Activated gamma-delta T cell treated with anti-CD3 and anti-CD28 coated beads, Interleukin-2, amount 50 U/mL, for 16 hours (primary cell): ENCODE measurements around the gene ELP5.

Experiments
- DNase-seq: peaks from one replicate; pipeline ENCODE4 v3.0.0-alpha.2; 2020; ENCODE audit warnings: low read depth

The ELP5 gene, protein sequence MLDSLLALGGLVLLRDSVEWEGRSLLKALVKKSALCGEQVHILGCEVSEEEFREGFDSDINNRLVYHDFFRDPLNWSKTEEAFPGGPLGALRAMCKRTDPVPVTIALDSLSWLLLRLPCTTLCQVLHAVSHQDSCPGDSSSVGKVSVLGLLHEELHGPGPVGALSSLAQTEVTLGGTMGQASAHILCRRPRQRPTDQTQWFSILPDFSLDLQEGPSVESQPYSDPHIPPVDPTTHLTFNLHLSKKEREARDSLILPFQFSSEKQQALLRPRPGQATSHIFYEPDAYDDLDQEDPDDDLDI

DNA sequence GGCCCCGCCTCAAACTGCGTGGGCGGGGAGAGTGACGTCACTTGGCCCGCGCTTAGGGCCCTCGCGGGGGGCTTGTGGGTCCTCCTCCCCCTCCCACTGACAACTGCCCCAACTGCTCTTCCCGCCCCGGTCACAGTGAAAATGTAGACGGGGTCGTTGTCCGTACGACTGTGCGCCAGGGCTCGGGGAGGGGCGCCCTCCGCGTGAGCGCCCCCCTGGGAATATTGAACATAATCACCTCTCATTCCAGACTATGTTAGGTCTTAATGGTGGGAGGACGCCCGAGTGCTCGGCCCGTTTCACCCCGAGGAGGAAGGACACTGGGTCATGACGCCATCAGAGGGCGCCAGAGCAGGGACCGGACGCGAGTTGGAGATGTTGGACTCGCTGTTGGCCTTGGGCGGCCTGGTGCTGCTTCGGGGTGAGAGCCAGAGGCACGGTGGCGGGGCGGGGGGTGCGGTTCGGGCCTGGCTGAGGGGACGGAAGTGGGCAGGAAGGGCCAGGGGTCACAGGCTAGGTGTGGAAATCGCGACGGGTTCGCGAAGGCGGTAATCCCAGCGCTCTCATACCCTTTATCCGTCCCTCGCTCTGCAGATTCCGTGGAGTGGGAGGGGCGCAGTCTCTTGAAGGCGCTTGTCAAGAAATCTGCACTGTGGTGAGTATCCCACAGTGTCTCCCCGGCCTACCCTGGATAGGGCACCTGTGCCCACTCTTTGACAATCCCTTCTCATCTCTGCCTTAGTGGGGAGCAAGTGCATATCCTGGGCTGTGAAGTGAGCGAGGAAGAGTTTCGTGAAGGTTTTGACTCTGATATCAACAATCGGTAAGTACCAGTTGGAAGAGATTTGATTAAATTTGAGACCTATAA, at the start of gene ELP5:
ELP5 (plus strand) TSS at position 40 of the 868 bp plus-strand sequence; CDS start at position 376, 336 bp downstream.
- DNase-seq = peak; percentile 79

DNA sequence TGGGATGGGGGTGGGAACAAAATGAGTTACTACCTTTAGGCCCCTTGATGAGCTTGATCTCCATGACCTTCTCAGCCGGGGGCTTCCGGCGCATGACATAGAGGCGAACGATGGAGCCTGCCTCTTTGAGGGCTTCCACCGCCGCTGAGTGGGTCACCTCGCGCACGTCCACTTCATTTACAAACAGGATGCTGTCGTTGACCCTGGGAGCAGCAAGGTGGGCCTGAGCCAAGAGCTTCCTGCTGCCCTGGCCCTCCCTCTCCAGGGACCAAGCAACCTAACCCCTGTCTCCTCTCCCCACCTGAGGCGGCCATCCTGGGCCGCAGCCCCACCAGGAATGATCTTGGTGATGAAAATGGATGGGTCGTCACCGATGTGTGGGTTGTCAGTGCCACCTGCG, 48.6 kb upstream of the ELP5 start:
- no peak for DNase-seq

DNA sequence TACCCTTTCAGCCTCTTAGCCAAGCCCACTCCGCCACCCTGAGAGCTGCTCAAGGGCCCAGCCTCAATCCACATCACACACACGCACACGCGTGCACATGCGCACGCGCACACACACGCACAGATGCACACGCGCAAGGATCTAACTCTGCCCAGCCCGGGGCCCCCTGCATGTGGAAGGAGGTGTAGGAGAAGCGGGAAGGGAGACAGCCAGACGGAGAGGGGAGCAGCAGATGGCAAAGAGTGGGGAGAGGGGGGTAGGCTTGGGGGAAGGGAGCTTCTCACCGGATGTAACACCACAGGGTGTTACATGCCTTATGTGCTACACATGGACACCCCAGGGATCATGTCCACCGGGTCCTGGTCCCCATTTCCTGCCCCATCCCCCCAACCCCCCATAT, 47.7 kb upstream of the ELP5 start:
- no peak for DNase-seq

DNA sequence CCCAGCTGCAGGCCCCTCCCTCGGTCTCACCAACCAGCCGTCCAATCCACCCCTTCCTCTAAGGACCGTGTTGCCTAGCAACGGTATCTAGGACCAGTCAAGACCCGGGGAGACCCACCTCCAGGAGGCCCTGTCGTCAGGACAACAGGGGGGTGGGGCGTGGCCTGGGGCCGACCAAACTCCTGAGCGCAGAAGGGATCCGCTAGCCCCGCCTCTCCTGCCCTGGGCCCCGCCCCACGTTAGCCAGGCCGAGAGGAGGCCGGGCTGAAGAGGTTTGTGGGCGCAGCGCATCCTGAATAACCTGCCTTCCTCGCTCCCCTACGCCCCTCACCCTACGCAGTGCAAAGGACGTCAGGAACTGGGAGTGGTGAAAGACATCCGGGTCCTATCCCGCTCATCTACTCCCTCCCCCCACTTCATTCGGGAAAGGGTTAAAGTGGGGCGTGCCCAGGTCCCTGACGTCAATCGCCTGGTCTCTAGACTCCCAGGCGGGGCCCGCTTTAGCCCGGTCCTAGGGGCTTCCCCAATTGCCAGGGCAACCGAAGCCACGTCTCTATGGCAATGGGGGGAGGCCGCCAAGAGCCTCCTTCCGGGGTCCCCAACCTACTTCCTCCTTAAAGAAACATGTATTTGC, 47.1 kb upstream of the ELP5 start:
- DNase-seq = peak; percentile 92

DNA sequence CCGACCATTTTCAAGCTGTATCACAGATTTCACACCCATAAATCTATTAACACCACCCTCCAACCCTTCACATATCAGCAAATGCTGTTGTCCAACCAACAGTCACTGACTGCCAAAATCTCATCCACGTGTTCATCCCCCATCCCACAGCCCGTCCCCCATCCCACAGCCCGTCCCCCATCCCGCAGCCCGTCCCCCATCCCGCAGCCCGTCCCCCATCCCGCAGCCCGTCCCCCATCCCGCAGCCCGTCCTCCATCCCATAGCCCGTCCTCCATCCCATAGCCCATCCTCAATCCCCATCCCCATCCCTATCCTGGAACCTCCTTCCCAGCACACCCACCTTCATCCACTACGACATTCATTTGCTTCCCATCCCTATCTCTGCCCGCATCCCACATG, 46.5 kb upstream of the ELP5 start:
- DNase-seq = no peak

DNA sequence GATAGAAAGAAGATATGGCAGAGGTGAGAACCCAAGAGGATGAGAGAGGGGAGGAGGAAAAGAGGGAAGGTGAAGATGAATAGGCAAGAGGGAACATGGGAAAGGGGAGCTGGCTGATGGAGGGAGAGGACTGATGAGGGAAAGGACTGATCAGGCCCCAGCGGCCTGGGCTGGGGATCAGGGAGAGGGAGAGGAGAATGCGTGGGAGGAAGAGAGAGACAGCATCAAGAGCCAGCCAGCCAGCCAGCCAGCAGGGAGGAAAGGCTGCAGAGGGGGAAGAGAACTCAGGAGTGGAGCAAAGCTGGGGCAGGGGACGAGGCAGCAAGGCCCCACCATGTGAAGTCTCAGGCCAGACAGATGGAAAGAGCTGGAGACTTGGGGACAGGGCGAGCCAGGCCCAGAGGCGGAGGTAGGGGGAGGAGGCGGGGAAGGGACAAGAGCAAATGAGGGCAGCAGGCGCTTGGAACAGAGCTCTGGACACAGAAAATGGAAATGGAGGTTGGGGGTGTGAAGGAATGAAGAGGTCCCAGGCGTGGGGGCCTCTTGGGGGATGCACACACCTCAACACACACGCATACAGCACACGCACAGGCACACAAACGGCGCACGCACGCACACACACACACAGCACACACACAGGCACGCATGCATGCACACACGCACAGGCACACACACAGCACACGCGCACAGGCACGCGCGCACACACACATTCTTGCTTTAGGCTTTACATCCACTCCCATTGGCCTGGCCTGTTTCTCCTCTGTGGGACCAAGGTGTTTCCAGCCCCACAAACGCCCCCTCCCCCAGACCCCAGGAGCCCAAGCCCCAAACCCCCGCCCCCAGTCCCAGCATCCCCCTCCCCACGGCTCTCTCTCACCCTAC, 44.7 kb upstream of the ELP5 start:
- DNase-seq = no peak

DNA sequence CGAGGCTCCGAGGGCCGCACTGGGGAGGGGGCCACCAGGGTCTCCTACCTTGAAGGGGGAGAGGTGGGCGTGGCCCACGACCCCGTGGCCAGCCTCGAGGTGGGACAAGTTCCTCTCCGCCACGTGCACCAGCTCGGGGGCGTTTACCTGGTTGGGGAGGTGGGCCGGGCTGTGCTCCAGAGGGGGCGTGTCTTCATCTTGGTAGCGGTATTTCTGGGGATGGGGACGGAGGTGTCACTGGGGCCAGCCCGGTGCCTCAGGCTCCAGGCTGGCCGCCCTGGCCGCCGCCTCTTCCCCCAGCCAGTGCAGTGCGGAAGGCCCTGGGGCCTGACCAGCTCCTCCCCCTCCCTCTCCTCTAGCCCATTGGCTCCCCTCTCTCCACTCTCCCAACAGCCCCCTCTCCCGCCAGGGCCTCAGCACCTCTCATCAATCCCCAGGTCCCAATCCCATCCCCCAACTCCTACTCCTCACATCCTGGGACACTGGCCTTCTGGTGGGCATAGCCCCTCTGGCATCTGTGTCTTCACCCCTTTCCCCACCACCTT, 43.9 kb upstream of the ELP5 start:
- DNase-seq = no peak

DNA sequence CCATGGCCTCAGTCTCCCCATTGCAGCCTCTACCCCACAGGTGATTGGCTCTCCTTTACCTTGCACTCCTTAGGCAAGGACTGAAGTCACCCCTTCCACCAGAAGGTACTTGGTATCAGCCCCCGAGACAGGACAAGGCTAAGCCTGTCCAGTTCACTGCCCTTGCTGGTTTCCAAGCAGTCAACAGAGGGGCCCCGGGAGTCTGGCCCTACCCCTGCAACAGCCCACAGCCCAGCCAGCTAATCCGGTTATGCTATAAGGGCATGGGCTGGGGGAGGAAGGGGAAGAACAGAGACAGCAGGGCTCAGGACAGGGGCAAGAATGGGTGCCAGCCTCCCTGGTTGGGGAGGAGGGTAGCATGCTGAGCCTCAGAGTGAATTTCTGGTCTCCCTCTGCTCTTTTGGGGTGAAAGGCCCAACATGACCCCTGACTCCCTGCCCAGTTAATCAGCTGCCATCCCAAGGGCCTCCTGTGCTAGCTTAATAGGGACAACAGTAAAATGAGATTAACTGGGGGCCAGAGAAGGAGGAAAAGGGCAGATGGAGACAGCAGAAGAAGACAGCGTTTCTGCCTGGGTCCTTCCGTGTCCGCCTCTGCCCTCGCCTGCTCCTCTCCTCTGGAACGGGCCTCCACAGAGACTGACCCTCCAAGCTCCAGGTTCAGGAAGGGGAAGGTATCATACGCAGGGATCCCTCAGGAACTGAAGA, 43.1 kb upstream of the ELP5 start:
- no peak for DNase-seq

DNA sequence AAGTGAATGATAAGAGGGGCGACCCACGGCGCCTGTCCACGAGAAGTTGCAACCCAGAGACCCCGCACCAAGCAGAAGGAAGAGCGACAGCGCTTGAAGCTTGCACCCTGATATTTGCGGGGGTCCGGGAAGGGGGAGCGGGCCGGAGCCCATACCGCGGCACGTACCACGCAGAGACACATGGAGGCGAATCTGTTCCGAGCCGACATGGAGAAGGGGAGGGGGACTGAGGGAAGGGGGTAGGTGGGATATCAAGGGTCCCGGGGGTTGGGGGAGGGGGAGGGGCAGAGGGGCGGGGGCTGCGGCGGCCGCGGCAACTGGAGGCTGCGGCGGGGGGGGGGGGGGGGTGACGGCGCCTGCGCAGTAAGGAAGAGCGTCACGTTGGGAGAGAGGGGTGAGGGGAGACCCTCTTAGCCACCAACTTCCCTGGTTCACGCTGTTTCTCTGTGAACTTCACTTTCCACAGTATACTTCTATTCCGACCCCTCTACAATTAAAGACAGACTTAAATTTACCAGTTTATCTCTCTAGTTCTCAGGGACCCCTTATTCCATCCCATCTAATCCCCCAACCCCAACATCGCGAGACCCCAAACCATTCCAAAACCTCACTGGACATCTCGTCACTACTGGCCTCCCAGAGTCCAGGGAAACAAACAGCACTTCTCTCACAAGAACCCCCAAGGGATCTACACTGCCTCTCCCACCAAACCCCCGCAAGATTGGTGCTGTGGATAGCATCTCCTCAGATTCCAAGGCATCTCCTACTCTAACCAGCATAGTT, 40.3 kb upstream of the ELP5 start:
- no peak for DNase-seq

DNA sequence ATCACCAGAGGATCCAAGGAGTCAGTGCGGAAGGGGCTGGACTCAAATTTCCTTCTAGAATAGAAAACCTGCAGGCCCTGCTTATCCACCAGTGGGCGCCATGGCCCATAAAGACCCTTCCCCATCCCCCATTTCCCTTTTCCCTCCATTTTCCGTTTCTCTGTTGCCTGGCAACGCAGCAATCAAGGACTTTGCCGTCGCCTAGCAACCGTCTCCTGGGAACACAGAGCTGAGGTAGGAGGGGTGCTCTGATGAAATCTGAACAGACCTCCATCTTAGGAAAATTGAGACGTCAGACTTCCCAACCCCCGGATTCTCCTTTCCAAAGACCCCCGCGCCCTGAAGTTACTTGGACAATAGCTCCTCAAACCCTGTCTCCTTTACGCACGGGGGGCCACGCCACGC, 38.1 kb upstream of the ELP5 start:
- DNase-seq = no peak

DNA sequence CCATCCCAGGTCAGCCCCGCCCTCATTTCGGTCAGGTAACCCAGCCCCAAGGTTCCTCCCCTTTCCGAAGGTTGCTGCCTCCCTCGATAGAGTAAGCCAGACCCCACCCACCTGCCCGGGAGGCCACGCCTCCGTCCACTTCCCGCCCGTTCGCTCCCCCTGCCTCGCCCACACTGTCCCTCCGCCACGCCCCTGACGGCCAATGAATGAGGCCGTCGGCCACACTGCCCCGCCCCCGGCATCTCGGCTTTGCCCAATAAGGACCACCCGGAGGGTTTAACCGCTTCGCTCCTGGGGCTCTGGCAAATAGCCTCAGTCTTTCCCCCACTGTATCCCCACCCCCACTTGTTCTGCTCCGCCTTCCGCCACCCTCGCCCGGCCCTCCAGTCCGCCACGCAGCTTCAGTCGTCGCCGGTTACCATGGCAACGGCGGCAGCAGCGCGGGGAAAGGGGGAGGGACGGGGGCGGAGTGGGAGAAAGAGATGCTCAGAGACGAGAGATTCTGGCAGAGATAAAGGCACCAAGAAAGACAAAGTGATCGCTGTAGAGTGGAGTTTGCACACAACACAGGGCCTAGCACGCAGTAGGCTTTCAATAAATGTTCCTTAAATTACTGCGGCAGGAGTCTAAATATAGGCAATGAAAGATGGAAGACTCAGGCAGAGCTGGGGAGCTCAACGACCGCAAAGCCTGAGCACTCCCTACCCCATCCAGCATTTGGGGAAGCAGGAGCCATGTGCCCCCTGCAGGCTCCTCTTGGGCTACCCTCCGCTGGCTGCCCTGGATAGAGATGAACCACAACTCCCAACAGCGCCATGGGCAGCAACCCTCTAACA, 37.5 kb upstream of the ELP5 start:
- DNase-seq = peak; percentile 99

DNA sequence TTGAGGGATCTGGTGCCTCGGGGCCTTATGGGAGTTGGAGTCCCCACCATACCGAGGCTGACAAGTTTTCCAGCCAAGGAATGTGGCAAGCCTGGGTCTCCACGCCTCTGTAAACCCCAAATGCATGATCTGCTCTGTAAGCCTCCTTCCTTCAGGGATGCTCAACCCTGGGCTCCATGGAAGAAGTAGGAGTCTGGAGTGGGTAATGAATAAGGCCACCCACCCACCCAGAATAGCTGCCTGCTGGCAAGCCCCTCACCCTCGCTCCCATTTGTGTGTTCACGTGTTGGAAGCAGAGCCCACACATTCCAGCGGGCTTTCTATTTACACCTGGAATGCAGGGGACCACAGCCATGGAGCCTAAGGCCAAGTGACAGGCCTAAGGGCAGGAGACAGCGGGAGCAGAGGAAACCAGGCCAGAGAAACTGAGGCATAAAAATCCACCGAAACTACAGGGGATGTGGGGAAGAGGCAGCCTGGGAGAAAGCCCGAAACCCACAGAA, 36.8 kb upstream of the ELP5 start:
- DNase-seq = no peak

DNA sequence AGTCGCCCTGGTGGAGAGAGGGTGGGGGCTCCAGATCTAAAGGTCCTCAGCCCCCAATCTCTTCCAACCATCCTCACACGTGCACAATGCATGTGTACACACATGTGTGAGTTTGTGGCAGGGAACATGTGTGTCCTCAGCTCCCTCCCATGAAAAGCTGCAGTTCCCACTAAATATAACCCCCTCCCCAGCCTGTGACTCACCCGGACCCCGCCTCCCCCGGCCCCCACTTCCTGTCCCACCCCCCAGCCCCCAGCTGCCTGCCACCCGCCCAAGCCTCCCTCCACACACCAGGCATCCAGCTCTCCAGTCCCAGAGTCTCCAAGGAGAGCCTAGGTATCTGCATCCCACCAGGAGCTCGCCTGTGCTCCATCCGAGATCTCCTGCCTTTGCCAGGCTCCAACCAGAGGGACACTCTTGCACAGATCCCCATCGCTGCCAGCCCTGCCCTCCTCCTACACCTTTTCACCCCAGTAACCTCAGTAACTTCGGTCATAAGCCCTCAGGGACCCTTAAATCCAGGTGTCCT, 36.3 kb upstream of the ELP5 start:
- no peak for DNase-seq

DNA sequence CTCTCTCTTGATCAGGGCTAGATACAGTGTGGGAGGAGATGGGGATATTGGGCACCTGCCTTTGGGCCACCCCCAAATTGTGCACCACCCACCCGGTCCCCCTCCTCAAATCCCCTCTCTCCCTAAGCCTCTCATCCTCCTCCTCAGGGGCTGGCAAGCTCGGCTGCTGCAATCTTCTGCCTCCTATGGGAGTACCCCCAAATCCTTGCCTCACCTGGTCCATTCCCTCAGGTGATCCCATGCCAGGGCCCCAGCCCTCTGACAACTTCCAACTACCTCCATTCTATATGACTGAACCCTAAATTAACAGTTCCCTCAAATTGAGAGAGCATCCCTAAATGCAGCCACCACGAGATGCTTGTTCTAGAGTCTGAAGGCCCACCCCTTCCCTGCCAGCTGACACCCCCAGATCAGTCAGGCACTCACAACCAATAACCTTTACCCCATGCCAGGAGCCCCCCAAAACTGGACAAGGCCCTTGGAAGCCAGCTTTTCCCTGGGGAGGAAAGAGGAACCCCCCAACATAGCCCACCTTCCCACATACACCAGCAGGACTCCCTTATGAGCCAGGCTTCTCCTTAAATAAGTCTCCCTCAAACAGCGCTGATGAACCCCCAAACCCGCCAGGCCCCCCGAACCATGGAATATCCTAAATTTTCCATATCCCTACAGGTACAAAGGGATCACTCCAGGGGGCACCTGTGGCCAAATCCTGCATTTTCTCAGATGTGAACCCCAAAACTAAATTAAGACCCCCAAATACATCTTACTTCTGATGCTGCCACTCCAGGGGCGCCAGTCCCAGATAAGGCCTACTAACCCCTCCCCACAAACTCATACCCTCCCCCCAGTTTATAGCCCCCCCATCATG, 35.5 kb upstream of the ELP5 start:
- no peak for DNase-seq

DNA sequence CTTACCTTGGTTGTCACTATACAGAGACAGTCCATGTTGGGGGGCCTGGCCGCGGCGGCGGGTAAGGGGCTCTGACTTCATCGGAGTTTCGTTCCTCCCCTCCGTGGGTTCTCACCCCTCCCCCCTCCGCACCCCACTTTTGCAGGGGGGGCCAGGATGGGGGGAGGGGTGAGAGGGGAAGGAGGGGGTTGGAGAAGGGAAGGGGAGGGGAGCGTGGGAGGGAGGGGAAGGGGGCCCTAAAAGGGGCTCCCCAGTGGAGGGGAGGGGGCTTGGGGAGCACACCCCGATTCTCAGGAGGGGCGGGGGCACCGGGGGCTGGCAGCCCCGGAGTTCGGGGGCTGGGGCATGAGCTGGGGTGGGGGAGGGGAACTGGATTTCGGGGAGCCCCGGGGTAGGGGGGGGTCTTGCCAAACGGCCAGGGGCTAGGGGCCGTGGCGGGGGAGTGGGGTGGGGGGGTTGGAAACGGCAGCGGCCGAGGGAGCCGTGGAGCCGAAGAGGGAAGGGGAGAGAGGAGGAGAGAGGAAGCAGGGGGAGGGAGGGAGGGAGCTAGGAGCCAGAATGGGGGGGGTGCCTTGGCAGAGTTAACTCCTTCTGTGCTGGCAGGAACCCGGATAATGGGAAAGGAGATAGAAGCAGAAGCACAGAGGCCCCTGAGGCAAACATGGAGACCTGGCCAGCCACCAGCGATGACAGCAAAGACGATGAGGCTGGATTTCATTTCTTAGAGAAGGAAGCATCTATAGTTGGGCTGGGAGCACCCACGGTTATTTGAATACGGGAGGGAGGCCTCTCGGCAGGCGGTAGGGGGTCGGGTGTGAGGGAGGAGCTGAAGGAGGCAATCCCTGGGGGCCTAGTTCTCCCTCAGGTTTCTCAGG, 34.7 kb upstream of the ELP5 start:
- no peak for DNase-seq

DNA sequence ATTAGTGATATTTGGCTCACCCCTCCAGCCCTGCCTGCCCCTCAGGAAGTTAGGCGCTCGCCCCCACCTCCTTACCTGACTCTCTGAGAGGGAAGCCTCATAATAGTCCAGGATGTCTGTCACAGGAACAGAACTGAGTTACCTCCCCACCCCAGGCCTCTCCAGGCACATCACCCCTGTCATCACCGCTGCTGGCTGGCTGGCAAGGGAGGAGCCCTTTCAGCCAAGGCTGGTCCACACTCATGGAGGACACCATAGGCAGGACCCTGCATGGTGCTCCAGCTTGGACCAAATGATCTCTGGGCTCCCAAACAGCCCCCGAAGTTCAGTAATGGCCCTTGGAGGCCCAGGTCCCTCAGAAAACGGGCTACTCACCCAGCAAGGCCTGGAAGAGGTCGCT, 33.8 kb upstream of the ELP5 start:
- no peak for DNase-seq

DNA sequence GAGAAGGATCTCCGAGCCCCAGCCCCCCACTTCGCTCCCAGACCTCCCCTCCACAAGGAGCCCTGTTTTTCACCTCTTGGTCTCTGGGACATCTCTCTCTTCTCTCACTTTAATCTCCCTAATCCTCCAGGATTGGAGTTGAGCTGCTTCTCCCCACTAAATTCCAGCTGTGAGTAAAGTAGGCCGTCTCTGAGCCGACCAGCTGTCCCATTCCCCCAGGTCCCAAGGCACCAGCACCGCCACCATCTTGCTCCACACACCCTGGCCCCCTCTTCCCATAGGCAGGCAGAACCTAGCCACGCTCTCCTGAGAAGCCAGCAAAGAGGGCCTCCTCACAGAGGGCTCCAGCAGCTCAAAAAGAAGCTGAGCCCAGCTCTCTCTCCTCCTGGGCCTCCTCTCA, 33.3 kb upstream of the ELP5 start:
- no peak for DNase-seq
